A549 (cell line): ENCODE results near the gene HOOK1. TPM values are rescaled to one million over a fixed set of nuclear protein-coding genes. Genes with fewer than 3 reads are reported as not detected.

Source experiments
- ATAC-seq, 2 experiments: fragments of 200-7000 bp in 1 of 2; fragments of >200 bp in 1 of 2; cut with Nextera tagmentation in 1 of 2; cut with Tn5 transposase in 1 of 2; 3 replicates each; pipeline versions ENCODE4 v1.8.0 to v1.9.1; 2018 to 2020; ENCODE audit warnings: mild to moderate bottlenecking in 1 of 2, moderate library complexity in 1 of 2
- CTCF ChIA-PET: fragments of 300-600 bp; sonication (Branson Sonifier 250); formaldehyde crosslinking; extraction: SDS; loops from one replicate; lab custom pipeline; 2021; ENCODE audit warnings: antibody characterized with exemption, inconsistent platforms; lab: Yijun Ruan, JAX
- POLR2A ChIA-PET: fragments of 350-600 bp; formaldehyde crosslinking; extraction: SDS; loops from one replicate; lab custom pipeline; 2021; ENCODE audit warnings: antibody characterized with exemption, inconsistent platforms; lab: Yijun Ruan, JAX
- DNase-seq, 2 experiments: peaks; one replicate each; pipeline versions ENCODE4 v3.0.0 to v3.0.0-alpha.2; 2011 to 2016; ENCODE audit warnings: low read depth in 1 of 2, low spot score in 1 of 2
- FAIRE-seq: peaks from 2 replicates; lab custom pipeline; 2011; peaks lifted over from hg19 to GRCh38; lab: Jason Lieb, UNC
- H3K27ac ChIP-seq, 2 experiments: fragments of >200 bp; sonication (Bioruptor Twin); formaldehyde crosslinking; 3 replicates each; pipeline ENCODE4 v1.5.1; 2016 to 2017
- H3K4me1 ChIP-seq: fragments of >200 bp; sonication (Bioruptor Twin); formaldehyde crosslinking; 3 replicates; pipeline ENCODE4 v1.6.1; 2016
- H3K4me2 ChIP-seq: fragments of >200 bp; sonication (Bioruptor Twin); formaldehyde crosslinking; 3 replicates; pipeline ENCODE4 v1.6.1; 2016
- H3K4me3 ChIP-seq: fragments of >200 bp; sonication (Bioruptor Twin); formaldehyde crosslinking; 3 replicates; pipeline ENCODE4 v1.5.1; 2016
- H3K9me3 ChIP-seq: fragments of >200 bp; sonication (Bioruptor Twin); formaldehyde crosslinking; 3 replicates; pipeline ENCODE4 v1.6.1; 2016
- BHLHE40 ChIP-seq: IDR thresholded peaks from 2 replicates; pipeline ENCODE4 v1.6.1; 2012; ENCODE audit warnings: low read depth, low read length, inconsistent platforms
- CBX2 ChIP-seq: fragments of 200-600 bp; sonication (generic); IDR thresholded peaks from 2 replicates; pipeline ENCODE4 v1.6.1; 2016; ENCODE audit warnings: low read depth, mild to moderate bottlenecking, borderline replicate concordance
- CEBPB ChIP-seq, 2 experiments: fragments of >200 bp in 1 of 2; sonication (Bioruptor Twin) in 1 of 2; formaldehyde crosslinking in 1 of 2; IDR thresholded peaks; 2 replicates each; pipeline ENCODE4 v1.6.1; 2012 to 2016
- CHD2 ChIP-seq: fragments of 150-350 bp; IDR thresholded peaks from 2 replicates; pipeline ENCODE4 v1.6.1; 2014; ENCODE audit warnings: low read length; ENCODE audit not compliant: partially characterized antibody
- EHMT2 ChIP-seq: fragments of 200-600 bp; sonication (generic); IDR thresholded peaks from 2 replicates; pipeline ENCODE4 v1.6.1; 2016; ENCODE audit warnings: antibody characterized with exemption, low read depth, mild to moderate bottlenecking, moderate library complexity
- FOXS1 ChIP-seq: fragments of 250-450 bp; sonication (Bioruptor Pico); IDR thresholded peaks from 2 replicates; pipeline ENCODE4 v1.5.0; 2020; ENCODE audit warnings: mild to moderate bottlenecking, moderate library complexity
- GATA3 ChIP-seq: IDR thresholded peaks from 2 replicates; pipeline ENCODE4 v1.6.1; 2012; ENCODE audit warnings: borderline replicate concordance
- HDAC2 ChIP-seq: fragments of 200-600 bp; sonication (generic); IDR thresholded peaks from 2 replicates; pipeline ENCODE4 v1.6.1; 2016
- HOXB13 ChIP-seq: fragments of 250-450 bp; sonication (Bioruptor Pico); IDR thresholded peaks from 2 replicates; pipeline ENCODE4 v1.5.0; 2020; ENCODE audit warnings: low read depth, mild to moderate bottlenecking, moderate library complexity
- JUN ChIP-seq, 2 experiments: fragments of >200 bp; sonication (Bioruptor Twin); formaldehyde crosslinking; IDR thresholded peaks; 2 replicates in 1 of 2; 3 replicates in 1 of 2; pipeline ENCODE4 v1.6.1; 2016 to 2017
- KDM1A ChIP-seq: fragments of 200-600 bp; sonication (generic); IDR thresholded peaks from 2 replicates; pipeline ENCODE4 v1.6.1; 2016; ENCODE audit warnings: low read depth, mild to moderate bottlenecking
- KDM5A ChIP-seq: fragments of 200-600 bp; sonication (generic); IDR thresholded peaks from 2 replicates; pipeline ENCODE4 v1.6.1; 2016; ENCODE audit warnings: antibody characterized with exemption, mild to moderate bottlenecking
- NPAS2 ChIP-seq: fragments of 250-450 bp; sonication (Bioruptor Pico); IDR thresholded peaks from 2 replicates; pipeline ENCODE4 v1.8.0; 2022; ENCODE audit warnings: mild to moderate bottlenecking, moderate library complexity, borderline replicate concordance
- POLR2AphosphoS2 ChIP-seq: conservative IDR thresholded peaks from 2 replicates; pipeline ENCODE4 v1.6.1; 2012; ENCODE audit warnings: low read length, improper control_type of control experiment, inconsistent platforms
- RNF2 ChIP-seq: fragments of 200-600 bp; sonication (generic); IDR thresholded peaks from 2 replicates; pipeline ENCODE4 v1.6.1; 2016; ENCODE audit warnings: low read depth, mild to moderate bottlenecking, antibody characterized with exemption, moderate library complexity, borderline replicate concordance
- SREBF2 ChIP-seq: fragments of 450-650 bp; IDR thresholded peaks from 2 replicates; pipeline ENCODE4 v1.6.1; 2014; ENCODE audit warnings: mild to moderate bottlenecking, moderate library complexity
- TFCP2L1 ChIP-seq: fragments of 250-450 bp; sonication (Bioruptor Pico); IDR thresholded peaks from 2 replicates; pipeline ENCODE4 v1.5.0; 2021; ENCODE audit warnings: mild to moderate bottlenecking
- ZC3H11A ChIP-seq: fragments of 450-650 bp; IDR thresholded peaks from 2 replicates; pipeline ENCODE4 v1.6.1; 2014; ENCODE audit warnings: antibody characterized with exemption, mild to moderate bottlenecking
- WGBS: methylation state at CpG from one replicate; pipeline ENCODE4 v1.1.6; 2017; ENCODE audit errors: missing lambda C conversion rate; 5-methylcytosine and 5-hydroxymethylcytosine counted together
- polyA plus RNA-seq, 4 experiments: library from polyadenylated mRNA; depleted of rRNA in 3 of 4; stranded (reverse); fragments of >200 nt; fragmentation: RNase III in 1 of 4; extraction: RNeasy Plus Mini Kit Qiagen cat#74134 plus additional on column Dnase treatment in 1 of 4; gene quantifications; 2 replicates in 3 of 4; 3 replicates in 1 of 4; pipeline ENCODE4 v1.2.3, GENCODE V29; 2011 to 2017
- TF ChIP-seq, protein P1 (sequence below): fragments of 250-450 bp; sonication (Bioruptor Pico); IDR thresholded peaks from 2 replicates; pipeline ENCODE4 v1.5.0; 2021; ENCODE audit warnings: mild to moderate bottlenecking, moderate library complexity, borderline replicate concordance
- TF ChIP-seq, protein P2 (sequence below): fragments of >200 bp; sonication (Bioruptor Twin); formaldehyde crosslinking; IDR thresholded peaks from 3 replicates; pipeline ENCODE4 v1.6.1; 2016
- TF ChIP-seq, protein P3 (sequence below): fragments of >200 bp; sonication (Bioruptor Twin); formaldehyde crosslinking; IDR thresholded peaks from 3 replicates; pipeline ENCODE4 v1.5.1; 2016
- TF ChIP-seq, protein P4 (sequence below): fragments of 200-600 bp; sonication (generic); IDR thresholded peaks from 2 replicates; pipeline ENCODE4 v1.6.1; 2016; ENCODE audit warnings: antibody characterized with exemption, mild to moderate bottlenecking, moderate library complexity
- TF ChIP-seq, protein P5 (sequence below): IDR thresholded peaks from 2 replicates; pipeline ENCODE4 v1.6.1; 2012; ENCODE audit warnings: low read depth, borderline replicate concordance

The HOOK1 gene
- polyA plus RNA-seq, 2 of the 4 experiments (the other 2 are of a cell fraction) = 0.46 to 1.3 TPM

DNA sequence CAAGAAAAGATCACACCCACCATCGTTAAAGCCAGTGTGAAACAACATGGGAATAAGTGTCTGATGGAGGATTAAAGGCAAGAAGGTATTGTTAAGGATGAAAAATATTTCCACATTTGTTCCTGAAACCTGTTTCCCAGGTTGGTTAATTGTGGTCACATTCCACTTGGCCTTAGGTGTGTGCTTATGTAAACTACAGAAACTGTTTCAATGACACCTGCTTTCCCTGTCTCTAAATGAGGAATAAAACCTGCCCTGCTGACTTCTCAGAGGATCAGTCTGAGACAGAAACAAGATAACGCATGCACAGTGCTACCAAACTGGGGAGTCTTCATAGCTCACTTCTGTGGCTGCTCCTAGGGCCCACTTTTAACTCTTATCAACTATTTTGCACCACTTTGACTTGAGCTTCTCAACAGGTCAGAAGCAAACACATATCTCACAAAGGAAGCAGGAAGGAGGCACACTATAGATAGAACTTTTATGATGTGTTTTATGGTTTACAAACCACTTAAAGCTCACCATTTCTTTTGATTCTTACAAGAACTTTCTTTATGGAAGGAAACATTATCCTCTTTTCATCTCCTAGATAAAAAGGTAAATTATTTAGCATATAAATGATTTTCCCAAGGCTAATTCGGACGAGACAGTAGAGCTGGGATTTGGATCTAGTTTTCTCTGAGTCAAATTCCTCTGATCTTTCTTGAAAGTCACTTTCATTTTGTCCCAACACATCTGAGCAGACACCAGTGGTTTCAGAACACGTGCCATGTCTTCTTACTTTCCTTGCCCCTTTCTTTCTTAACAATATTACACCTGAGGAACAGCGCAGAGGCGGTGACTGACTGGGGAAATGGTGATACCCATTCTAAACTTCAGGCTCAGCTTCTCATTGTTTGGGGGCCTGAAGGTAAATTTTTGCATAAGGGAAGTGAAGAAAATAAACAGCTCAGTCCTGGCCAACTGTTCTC, 78.4 kb downstream of the HOOK1 start:
- 50% methylated on average over 7 of the region's 7 CpGs for WGBS
- Histone ChIP-seq H3K27ac (no peak overlapping the region), H3K4me3 (no peak overlapping the region)
- TF ChIP-seq HOXB13 (CRISPR knock-in tag) (no peak), EHMT2 (no peak), KDM5A (no peak), JUN (IDR thresholded peaks at IDR 0.05) (no peak), BHLHE40 (no peak), CEBPB (IDR thresholded peaks at IDR 0.05) (no peak), GATA3 (no peak), RNF2 (no peak)
- TF ChIP-seq, protein P1, sequence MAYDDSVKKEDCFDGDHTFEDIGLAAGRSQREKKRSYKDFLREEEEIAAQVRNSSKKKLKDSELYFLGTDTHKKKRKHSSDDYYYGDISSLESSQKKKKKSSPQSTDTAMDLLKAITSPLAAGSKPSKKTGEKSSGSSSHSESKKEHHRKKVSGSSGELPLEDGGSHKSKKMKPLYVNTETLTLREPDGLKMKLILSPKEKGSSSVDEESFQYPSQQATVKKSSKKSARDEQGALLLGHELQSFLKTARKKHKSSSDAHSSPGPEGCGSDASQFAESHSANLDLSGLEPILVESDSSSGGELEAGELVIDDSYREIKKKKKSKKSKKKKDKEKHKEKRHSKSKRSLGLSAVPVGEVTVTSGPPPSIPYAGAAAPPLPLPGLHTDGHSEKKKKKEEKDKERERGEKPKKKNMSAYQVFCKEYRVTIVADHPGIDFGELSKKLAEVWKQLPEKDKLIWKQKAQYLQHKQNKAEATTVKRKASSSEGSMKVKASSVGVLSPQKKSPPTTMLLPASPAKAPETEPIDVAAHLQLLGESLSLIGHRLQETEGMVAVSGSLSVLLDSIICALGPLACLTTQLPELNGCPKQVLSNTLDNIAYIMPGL (CRISPR knock-in tag) = no peak
- TF ChIP-seq, protein P2, sequence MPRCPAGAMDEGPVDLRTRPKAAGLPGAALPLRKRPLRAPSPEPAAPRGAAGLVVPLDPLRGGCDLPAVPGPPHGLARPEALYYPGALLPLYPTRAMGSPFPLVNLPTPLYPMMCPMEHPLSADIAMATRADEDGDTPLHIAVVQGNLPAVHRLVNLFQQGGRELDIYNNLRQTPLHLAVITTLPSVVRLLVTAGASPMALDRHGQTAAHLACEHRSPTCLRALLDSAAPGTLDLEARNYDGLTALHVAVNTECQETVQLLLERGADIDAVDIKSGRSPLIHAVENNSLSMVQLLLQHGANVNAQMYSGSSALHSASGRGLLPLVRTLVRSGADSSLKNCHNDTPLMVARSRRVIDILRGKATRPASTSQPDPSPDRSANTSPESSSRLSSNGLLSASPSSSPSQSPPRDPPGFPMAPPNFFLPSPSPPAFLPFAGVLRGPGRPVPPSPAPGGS = no peak
- TF ChIP-seq, protein P3, sequence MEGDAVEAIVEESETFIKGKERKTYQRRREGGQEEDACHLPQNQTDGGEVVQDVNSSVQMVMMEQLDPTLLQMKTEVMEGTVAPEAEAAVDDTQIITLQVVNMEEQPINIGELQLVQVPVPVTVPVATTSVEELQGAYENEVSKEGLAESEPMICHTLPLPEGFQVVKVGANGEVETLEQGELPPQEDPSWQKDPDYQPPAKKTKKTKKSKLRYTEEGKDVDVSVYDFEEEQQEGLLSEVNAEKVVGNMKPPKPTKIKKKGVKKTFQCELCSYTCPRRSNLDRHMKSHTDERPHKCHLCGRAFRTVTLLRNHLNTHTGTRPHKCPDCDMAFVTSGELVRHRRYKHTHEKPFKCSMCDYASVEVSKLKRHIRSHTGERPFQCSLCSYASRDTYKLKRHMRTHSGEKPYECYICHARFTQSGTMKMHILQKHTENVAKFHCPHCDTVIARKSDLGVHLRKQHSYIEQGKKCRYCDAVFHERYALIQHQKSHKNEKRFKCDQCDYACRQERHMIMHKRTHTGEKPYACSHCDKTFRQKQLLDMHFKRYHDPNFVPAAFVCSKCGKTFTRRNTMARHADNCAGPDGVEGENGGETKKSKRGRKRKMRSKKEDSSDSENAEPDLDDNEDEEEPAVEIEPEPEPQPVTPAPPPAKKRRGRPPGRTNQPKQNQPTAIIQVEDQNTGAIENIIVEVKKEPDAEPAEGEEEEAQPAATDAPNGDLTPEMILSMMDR = no peak
- TF ChIP-seq, all 56 proteins: peak for 0
- FAIRE-seq = no peak
- no peak overlapping the region for H3K4me2 ChIP-seq
- DNase-seq = no peak
- ChIA-PET POLR2A (no interaction called here), CTCF (no interaction called here)
- H3K9me3 ChIP-seq = no peaks in the 10 kb centered on the region
- H3K4me1 ChIP-seq = no peaks in the 10 kb centered on the region
- no peak for ATAC-seq

DNA sequence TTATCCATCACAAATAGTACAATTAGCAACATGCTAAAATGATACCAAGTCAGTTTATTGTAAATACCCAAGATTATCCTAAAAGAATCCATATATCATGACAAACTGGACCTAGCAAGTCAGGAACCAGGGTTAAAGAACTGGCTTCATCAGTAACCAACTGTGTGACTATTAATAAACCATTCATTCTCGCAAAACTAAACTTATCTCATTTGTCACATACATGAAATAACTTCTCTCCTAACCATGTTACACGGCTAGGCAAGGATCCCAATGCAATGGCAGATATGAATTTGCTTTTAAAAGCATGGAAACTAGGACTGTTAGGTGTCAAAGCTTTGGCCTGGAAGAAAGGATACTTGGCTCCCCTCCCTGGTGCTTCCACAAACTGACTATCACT, 82.4 kb downstream of the HOOK1 start:
- H3K4me2 ChIP-seq = no peak overlapping the region
- H3K27ac ChIP-seq = no peak overlapping the region
- 9% methylated on average over 2 of the region's 2 CpGs for WGBS
- POLR2A ChIA-PET = no interaction called here
- H3K4me1 ChIP-seq = no peaks in the 10 kb centered on the region
- CTCF ChIA-PET = no interaction called here
- no peak overlapping the region for H3K4me3 ChIP-seq
- DNase-seq = no peak
- H3K9me3 ChIP-seq = no peaks in the 10 kb centered on the region
- no peak for TF ChIP-seq CHD2
- TF ChIP-seq KDM5A = no peak
- TF ChIP-seq POLR2AphosphoS2 = no peak
- TF ChIP-seq ZC3H11A = no peak
- TF ChIP-seq HOXB13 (CRISPR knock-in tag) = no peak
- TF ChIP-seq, protein P2 = no peak
- TF ChIP-seq CBX2 = no peak
- TF ChIP-seq, protein P4, sequence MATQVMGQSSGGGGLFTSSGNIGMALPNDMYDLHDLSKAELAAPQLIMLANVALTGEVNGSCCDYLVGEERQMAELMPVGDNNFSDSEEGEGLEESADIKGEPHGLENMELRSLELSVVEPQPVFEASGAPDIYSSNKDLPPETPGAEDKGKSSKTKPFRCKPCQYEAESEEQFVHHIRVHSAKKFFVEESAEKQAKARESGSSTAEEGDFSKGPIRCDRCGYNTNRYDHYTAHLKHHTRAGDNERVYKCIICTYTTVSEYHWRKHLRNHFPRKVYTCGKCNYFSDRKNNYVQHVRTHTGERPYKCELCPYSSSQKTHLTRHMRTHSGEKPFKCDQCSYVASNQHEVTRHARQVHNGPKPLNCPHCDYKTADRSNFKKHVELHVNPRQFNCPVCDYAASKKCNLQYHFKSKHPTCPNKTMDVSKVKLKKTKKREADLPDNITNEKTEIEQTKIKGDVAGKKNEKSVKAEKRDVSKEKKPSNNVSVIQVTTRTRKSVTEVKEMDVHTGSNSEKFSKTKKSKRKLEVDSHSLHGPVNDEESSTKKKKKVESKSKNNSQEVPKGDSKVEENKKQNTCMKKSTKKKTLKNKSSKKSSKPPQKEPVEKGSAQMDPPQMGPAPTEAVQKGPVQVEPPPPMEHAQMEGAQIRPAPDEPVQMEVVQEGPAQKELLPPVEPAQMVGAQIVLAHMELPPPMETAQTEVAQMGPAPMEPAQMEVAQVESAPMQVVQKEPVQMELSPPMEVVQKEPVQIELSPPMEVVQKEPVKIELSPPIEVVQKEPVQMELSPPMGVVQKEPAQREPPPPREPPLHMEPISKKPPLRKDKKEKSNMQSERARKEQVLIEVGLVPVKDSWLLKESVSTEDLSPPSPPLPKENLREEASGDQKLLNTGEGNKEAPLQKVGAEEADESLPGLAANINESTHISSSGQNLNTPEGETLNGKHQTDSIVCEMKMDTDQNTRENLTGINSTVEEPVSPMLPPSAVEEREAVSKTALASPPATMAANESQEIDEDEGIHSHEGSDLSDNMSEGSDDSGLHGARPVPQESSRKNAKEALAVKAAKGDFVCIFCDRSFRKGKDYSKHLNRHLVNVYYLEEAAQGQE = no peak
- no peak for TF ChIP-seq TFCP2L1 (CRISPR knock-in tag)
- TF ChIP-seq SREBF2 = no peak
- TF ChIP-seq FOXS1 = no peak
- TF ChIP-seq, protein P5, sequence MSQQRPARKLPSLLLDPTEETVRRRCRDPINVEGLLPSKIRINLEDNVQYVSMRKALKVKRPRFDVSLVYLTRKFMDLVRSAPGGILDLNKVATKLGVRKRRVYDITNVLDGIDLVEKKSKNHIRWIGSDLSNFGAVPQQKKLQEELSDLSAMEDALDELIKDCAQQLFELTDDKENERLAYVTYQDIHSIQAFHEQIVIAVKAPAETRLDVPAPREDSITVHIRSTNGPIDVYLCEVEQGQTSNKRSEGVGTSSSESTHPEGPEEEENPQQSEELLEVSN = no peak
- no peak for TF ChIP-seq KDM1A
- TF ChIP-seq HDAC2 = no peak
- no peak for TF ChIP-seq NPAS2 (CRISPR knock-in tag)
- no peak for ATAC-seq
- no peak for FAIRE-seq
